GM18519 (cell line): ENCODE measurements around the gene IER5.

Experiments
- ATAC-seq: cut with Tn5 transposase; IDR thresholded peaks from one replicate; pipeline ENCODE4 v1.9.1; 2021; ENCODE audit warnings: mild to moderate bottlenecking, moderate library complexity; ENCODE audit not compliant: unreplicated experiment, low FRiP score

Gene IER5

DNA sequence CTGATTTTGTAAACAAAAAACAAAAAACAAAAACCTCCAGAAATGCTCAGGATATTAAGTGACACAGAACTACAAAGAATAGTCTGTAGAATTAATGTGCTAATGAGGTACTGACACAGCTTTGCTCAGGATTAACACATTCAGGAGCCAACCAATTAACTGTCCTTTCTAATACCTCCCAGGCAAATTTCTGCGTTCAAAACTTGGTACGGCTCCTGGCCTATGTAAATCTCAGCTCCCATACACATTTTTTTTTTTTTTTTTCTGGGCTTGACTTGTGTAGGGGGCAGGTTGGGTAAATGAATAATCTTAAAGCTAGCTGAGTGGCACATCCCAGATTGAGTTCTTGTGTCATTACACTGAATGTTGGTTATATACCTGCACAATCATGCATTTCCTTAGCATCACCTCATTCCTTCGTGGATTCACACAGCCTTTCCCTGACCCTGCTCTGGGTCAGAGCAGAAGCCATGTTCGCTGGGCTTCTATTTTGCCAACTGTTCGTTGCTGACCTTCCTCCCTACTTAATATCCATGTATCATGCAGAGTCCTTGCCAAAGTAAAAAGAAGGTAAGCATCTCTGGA is 12.6 kb upstream of the IER5 start:
- no peak for ATAC-seq

- ATAC-seq: no peak
Measured at GRCh38 chr1:181076852-181077251, 11.6 kb upstream of the IER5 start.

GRCh38 chr1:181077576-181078242 is 10.8 kb upstream of the IER5 start:
- ATAC-seq: no peak

DNA sequence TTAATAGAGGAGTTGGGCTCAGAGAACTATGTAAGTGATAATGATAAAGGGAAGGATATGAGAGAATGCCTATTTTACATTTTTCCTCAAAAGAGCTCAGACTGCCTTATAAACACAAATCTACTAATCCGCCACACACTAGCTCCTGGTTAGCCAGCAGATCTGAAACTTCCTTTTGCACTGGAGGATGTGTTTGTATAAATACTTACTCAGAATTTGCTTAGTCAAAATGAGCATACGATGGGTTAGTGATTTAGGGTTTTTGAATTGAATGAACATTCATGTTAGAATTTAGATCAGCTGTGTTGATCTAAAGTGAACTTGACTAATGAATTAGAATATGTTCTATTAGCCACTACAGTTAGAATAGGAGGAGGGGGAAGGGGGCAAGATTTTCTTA is 9.1 kb upstream of the IER5 start:
- ATAC-seq: no peak

DNA sequence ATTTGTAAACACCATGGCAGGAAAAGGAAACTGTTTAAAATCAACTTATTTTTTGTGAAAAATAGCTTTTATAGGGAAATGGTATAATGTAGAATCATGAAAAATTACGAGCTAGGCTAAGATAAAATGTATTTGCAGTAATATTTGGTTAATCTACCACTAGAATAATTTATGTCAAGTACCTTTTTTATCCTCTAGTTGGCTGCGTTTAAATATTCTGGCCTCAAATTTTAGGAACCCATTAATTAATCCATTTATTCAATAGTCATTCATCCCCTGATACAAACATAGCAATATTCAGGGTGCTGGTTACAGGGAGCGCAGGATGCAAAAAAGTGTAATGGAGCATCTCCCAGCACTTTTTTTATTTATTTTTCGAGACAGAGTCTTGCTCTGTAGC is 8.6 kb upstream of the IER5 start:
- no peak for ATAC-seq

DNA sequence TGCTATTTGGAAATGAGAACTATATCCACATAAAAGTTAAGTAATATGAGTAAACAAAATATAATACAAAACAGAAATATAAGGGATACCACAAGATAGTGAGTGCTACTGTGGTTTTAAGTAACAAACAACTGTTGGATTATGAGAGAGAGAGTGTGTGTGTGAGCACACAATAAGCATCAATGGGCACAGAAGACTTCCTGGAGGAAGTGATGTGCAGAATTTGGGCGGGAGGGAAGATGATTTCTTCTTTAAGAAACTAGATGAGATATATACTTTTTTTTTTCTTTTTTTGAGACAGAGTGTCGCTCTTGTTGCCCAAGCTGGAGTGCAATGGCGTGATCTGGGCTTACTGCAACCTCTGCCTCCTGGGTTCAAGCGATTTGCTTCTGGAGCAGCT is 7.9 kb upstream of the IER5 start:
- no peak for ATAC-seq

- no peak for ATAC-seq
Measured at GRCh38 chr1:181081395-181081794, 7.1 kb upstream of the IER5 start.

DNA sequence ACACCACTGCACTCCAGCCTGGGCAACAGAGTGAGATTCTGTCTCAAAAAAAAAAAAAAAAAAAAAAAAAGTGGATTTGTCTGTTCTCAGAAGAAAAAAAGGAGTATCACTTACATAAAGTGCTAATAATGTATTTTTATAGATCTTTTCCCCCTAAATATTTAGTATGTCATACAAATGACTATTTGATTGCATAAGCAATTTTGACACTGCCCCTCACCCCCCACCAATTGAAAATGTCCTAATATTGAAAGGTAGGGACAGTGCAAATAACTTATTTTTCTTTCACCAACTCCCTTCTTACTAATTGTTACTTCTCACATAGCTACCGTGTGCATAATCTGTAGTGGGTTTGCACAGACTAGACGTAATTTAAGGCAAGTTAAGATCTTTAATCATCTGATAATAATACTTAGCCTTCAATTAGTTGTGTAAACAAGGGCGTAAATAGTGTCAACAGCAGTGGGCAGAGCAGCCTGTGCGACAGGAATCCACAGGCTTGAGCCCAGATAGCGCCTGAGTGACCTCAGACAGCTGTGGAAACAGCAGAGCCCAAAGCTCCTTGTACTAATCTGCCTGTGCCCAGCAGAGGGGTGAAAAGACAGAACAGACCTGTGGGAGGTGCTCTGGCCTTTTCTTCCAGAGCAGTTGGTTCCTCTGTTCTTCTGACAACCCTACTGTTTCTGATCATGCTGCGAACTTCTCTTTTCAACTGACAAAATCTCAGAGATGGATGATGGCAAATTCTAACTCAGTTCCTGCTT is 4.5 kb upstream of the IER5 start:
- peak; percentile 43 for ATAC-seq

DNA sequence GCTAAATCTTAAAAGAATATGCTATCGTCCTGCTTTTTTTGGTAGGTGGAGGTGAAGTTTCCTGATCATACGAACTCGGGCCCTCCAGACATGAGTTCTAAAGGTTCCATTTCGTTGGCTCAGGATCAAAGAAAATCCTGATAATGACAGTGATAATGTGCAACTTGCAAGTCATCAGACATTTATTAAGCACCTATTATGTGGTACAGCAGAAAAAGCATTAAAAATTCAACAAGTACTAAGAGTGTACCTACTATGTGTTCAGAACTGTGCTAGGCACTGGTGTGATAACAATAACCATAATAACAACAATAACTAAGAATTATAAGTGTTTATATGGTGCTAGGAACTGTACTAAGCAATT is 3.9 kb upstream of the IER5 start:
- ATAC-seq: no peak

DNA sequence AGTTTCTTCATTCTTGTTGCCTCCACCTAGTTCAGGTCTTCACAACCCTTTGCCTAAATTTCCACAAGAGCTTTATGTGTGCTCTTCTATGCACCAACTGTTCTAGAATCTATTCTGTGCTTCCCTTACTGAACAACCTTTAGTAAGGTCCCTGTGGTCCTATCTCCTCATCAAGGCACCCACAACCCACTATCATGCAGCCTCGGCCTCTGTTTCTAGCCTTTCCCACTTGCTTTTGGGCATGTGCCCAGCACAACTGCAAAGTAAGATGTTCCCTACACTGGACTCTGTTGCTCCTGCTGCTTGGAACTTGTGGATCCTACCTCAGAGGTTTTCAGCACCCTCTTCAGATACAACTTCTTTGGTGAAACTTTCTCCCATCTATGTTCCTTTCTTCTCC is 2.4 kb upstream of the IER5 start:
- no peak for ATAC-seq

DNA sequence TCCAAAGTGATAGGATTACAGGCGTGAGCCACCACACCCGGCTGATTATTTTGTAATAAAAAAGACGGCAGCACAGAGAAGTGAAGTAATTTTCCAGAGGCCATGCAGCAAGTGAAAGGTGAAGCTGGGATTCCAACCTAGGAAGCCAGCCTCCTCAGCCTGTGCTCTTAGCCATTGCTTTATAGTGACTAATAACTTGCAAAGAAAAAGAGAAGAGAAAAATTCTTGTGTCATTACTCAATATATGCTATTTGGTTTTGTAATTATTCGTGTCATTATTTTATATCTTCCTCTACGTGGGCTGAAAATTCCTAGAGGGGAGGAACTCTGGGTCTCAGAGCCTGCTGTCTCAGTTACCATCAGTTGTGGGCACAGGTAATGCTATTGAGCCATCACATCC is 1.6 kb upstream of the IER5 start:
- ATAC-seq: no peak

- ATAC-seq: no peak
Measured at GRCh38 chr1:181087400-181087901, 1.0 kb upstream of the IER5 start.

- no peak for ATAC-seq
Measured at GRCh38 chr1:181089017-181089675, 646 bp downstream of the IER5 start.

DNA sequence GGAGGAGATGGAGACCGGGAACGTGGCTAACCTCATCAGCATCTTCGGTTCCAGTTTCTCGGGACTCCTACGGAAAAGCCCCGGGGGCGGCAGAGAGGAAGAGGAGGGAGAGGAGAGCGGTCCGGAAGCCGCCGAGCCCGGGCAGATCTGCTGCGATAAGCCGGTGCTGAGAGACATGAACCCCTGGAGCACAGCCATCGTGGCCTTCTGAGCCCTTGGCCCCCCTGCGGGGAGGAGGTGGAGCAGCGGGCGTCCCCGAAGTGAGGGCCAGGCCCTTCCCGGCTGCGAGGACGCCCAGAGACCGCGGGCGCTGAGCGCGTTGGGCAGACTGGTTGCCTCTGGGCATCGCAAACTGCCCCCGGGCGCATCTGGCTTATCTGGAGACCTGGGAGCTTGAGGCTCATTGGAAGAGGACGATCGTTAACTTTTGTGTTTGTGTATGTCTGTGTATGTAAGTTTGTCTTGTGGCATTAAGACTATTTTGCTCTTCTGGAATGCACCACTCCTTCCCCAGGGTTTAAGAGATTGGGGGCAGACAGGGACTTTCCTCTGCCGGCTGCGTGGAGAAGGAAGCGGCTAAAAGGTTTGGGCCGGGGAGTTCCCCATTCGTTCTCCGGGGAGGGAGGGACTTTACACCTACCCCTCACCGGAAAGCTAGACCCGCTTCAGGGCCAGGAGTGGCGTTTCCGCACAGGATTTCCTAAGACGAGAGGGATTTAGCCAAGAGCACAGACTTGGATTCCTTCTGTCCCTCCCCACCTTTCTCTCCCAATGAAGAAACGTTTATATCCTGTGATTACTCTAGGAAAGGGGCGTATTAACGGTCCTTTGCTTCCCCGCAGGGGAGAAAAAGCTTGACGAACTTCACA is 1.4 kb downstream of the IER5 start:
- ATAC-seq: no peak

DNA sequence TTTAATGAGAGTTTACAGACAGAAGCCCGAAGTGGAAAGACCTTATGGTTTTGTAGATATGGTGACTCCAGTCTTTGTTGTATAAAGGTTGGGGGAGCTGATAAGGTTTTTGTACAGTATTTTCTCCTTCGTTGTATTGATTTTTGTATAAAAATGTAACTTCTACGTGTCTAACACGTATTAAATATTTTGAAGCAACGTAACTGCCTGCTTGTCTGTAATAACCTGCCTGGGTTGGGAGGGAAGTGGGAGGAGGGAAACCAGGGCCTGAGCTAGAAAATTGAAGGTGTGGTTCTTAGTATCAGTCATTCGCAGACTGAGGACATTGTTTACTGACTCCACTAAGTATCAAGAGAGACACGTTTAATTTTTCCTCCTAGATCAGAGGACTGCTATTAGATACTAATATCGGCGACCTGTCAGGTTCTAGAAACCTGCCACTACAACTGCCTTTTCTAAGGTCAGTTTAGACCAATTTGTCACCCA is 2.2 kb downstream of the IER5 start:
- ATAC-seq: no peak

DNA sequence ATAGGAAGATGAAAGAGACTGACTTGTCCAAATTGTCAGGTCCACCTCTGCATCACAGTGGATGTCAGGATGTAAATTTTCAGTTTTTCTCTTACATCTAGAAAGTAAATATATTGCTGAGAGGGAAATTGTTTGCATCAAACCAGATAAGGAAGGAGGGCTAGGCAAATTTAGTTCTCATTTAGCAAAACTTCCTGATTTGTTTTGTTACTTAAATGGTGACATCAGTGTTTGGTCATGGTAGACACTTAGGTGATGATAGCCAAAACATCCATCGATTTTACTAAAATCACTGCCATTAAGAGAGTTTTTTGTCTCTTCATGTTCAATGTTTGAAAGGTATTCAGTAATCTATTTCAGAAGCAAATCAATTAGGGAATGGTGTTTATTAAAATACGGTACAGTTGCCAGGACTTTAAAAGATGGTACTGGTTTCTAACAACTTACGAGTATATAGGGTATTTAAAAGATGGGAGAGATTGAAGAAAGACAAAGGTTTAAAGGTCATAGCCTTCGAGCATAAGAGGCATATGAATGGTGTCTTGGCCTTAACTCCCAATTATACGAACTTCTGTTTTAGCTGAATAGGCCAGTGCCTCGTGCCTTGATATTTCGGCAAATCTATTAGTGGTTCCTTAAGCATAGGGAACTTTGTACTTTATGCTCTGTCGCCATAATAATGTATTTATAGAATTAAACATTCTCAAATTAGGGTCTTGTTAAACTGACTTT is 3.0 kb downstream of the IER5 start:
- no peak for ATAC-seq

GRCh38 chr1:181092056-181092455 is 3.6 kb downstream of the IER5 start:
- ATAC-seq: no peak

DNA sequence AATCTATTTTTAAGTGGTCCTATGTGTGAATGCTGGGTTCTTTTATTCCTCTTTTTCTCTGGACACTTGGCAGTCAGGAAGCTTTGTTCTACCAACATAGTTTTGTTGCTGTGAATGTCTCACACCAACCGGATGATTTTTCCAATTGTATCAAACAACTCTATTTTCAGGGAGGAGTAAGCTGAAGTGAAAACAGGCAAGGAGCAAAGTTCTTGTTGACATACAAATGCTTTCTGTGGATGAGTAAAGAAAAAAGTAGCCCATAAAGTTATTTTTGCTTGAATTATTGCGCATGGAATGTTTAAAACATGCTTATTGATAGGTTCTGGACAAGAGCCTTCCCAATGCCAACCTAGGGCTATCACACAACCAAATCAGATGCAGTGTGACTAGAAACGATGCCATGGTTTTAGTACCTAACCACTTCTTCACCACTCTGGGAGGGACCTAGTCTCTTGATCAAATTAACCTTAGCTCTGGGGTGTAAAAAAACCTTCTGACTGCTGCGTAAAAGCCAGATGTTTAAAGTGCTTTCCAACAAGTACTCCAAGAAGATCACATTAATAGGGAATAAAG is 4.5 kb downstream of the IER5 start:
- no peak for ATAC-seq
